HG02798 (cell line): ENCODE data around the gene DNAJC22.
"Not testable (repeated sequence)": the region's sequence is repeated elsewhere in the genome, so short reads cannot be mapped to it uniquely, and the experiment has no call there.

Experiments used
- ATAC-seq: cut with Tn5 transposase; IDR thresholded peaks from one replicate; pipeline ENCODE4 v1.9.1; 2021; ENCODE audit warnings: mild to moderate bottlenecking; ENCODE audit not compliant: unreplicated experiment, poor library complexity

DNAJC22 gene

DNA sequence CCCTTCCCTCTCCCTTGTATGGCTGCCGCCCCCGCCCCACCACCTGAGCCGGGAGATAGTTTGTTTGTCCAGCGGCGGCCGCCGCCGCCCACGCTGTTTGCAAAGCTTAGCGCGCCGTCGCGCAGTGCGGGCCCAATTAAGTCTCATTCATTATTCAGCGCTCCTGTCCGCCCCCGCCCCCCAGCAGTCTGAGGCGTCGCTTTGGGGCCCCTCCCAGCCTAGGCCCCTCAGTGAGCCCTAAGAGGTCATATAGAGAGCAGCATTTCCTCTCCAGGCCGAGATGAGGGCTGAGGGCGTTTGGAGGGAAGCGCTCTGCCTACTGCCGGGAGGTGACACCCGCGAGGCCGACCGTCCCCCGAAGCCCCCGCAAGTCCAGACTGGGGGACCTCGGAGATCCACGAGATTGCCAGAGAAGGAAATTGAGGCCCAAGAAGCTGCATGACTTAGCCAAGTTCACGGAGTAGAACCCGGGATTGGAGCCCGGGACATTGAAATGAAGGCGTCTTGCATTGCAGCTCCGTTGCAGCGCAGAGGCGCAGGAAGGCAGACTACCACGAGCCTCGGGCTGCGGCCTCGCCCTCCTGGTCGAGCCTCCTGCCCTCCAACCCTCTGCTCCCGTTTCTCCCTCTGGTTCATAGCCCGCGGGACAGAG, at the start of gene DNAJC22:
TSS of gene DNAJC22 (plus strand) at position 230 of the 652 bp plus-strand sequence. CDS start 1,985 bp downstream, outside the sequence.
- ATAC-seq: no peak

DNA sequence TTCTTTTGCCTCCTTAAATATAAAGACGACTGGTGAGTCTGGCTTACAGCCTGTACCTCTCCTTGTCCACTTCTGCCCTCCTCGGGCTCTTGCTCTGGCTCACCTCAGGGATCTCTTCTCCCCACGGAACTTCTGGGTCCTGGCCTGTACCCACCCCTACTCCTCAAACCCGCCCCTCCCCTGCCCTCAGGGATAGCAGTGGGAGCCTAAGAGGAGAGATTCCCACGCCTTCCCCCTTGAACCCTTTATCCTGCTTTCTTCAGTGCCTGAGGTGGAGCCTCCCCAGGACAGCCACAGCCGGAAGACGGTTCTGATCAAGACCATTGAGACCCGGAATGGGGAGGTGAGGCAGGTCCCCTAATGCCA, 49.0 kb upstream of the DNAJC22 start:
- ATAC-seq: no peak

DNA sequence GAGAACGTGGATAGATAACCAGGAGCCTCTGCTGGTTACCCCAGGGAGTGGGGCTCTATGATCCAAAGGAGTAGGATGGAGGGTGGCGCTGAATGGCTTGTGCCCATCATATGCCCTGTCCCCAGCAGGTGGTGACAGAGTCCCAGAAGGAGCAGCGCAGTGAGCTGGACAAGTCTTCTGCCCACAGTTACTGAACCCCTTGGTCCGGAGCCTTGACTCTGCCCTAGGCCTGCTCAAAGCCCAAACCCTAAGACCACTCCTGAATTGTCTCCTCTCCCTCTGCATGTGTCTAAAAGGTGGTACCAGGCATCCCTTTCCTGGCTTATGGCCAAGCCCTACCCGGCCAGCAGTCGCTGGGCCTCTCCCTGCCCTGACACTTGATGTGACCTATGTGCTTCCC, 48.5 kb upstream of the DNAJC22 start:
- no peak for ATAC-seq

DNA sequence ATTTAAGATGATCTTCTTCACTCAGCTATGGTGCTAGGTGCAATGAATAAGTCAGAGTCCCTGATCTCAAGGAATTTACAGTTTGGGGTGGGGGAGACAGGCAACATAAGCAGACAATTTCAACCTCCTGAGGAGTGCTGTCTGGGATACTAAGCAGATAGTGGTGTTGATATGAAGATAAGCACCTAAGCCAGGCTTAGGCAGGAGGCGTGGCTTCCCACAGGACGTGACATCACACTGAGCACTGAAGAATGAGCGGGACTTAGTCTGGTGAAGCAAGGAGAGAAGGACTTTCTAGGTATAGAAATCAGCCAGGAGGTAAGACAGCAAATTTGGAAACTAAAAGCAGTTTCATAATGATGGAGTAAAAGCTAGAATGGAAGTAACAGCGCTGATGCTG, 44.9 kb upstream of the DNAJC22 start:
- ATAC-seq: no peak

DNA sequence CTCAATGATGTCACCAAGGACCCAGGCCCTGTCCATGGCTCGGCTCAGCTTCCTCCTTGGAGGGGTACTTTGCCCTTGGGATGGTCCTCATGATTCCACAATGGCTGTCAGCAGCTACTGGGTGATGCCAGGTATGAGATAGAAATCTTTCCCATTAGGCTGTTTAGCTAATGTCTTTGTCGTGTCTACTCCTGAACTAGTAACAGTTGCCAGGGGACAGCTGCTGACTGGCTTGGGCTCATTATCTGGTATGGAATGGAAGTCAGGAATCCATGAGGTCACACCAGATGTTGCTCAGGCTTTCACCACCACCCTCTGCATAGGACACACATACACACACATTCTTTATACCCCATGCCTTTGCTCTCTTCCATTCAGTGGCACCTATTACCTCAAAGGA, 42.5 kb upstream of the DNAJC22 start:
- ATAC-seq: no peak

DNA sequence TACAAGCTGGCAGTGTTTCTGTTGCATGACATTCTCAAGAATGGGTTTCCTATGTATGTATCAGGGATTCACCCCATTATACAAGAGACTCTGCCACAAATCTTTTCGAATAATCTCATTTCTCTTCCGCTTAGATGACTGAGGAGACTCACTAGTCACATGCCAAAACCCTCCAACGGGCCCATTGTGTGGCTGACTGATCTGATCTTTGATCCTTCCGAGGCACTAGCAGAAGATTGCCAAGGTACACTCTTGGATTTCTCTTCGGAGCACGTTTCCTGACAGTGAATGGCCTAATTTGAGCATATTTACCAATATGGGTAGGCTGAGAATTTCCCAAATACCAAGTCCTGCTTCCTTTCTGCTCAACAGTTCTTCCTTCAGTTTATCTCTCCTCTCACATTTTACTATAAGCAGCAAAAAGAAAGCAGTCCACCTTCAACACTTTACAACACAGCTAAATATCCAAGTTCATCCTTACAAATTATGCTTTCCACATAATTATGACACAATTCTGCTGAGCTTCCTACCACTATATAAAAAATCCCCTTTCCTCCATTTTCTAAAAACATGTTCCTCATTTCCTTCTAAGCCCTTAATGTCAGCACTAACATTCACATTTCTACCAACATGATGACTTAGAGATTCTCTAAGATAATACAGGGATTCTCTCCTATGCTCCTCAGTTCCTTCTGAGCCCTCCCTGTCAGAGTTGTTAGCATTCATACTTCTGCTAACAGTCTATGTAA, 40.8 kb upstream of the DNAJC22 start:
- no peak for ATAC-seq

DNA sequence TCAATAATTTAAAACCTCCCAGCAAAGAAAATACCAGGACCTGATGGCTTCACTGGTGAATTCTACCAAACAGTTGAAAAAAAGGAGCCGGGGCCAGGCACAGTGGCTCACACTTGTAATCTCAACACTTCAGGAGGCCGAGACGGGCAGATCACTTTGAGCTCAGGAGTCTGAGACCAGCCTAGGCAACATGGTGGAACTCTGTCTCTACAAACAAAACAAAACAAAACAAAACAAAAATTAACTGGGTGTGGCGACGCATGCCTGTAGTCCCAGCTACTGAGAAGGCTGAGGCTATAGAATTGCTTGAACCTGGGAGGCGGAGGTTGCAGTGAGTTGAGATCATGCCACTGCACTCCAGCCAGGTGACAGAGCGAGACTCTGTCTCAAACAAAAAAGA, 37.3 kb upstream of the DNAJC22 start:
- ATAC-seq: no peak

DNA sequence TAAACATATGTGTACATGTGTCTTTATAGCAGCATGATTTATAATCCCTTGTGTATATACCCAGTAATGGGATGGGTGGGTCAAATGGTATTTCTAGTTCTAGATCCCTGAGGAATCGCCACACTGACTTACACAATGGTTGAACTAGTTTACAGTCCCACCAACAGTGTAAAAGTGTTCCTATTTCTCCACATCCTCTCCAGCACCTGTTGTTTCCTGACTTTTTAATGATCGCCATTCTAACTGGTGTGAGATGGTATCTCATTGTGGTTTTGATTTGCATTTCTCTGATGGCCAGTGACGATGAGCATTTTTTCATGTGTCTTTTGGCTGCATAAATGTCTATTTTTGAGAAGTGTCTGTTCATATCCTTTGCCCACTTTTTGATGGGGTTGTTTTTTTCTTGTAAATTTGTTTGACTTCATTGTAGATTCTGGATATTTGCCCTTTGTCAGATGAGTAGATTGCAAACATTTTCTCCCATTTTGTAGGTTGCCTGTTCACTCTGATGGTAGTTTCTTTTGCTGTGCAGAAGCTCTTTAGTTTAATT, 36.2 kb upstream of the DNAJC22 start:
- ATAC-seq: not testable (repeated sequence)

DNA sequence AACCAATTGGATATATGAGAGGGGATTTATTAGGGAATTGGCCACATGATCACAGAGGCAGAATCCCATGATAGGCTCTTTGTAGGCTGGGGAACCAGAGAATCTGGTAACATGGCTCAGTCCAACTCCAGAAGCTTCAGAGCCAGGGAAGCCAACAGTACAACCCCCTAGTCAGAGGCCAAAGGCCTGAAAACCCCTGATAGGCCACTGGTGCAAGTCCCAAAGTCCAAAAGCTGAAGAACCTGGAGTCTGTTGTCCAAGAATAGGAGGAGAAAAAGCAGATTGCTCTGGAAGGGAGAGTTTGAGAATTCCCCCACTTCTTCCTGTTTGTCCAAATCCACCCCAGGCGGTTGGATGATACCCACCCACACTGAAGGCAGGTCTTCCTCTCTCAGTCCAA, 31.9 kb upstream of the DNAJC22 start:
- ATAC-seq: no peak

DNA sequence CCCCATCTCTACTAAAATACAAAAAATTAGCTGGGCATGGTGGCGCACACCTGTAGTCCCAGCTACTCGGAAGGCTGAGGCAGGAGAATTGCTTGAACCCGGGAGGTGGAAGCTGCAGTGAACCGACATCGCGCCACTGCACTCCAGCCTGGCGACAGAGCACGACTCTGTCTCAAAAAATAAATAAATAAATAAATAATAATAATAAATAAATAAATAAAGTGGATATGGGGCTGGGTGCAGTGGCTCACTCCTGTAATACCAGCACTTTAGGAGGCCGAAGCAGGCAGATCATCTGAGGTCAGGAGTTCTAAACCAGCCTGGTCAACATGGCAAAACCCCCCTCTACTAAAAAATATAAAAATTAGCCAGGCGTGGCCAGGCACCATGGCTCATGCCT, 29.6 kb upstream of the DNAJC22 start:
- ATAC-seq: not testable (repeated sequence)

DNA sequence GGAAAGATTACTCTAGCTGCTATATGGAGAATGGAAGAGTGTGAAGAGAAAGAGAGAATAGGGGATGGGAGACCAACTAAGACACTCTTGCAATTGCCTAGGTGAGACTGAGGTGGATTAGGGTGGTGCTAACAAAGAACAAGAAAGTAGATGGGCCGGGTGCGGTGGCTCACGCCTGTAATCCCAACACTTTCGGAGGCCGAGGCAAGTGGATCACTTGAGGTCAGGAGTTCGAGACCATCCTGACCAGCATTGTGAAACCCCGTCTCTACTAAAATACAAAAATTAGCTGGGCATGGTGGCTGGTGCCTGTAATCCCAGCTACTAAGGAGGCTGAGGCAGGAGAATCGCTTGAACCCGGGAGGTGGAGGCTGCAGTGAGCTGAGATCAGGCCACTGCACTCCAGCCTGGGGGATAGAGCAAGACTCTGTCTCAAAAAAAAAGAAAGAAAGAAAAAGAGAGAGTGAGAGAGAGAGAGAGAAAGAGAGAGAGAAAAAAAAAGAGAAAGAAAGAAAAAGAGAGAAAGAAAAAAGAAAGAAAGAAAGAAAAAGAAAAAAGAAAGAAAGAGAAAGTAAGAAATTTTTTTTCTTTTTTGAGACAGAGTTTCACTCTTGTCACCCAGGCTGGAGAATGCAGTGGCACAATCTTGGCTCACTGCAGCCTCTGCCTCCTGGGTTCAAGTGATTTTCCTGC, 26.1 kb upstream of the DNAJC22 start:
- not testable (repeated sequence) for ATAC-seq

DNA sequence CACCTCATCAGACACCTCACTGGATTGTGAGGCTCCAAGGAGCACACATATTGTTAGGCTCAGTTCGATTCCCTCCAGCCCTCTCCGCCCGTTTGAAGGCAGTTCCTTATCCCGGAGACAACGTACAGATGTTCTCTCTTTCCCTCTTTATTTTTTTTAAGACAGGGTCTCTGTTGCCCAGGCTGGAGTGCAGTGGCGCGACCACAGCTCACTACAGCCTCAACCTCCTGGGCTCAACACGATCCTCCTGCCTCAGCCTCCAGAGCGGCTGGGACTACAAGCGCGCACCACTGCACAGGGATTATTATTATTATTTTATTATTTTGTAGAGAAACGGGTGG, 24.4 kb upstream of the DNAJC22 start:
- no peak for ATAC-seq

DNA sequence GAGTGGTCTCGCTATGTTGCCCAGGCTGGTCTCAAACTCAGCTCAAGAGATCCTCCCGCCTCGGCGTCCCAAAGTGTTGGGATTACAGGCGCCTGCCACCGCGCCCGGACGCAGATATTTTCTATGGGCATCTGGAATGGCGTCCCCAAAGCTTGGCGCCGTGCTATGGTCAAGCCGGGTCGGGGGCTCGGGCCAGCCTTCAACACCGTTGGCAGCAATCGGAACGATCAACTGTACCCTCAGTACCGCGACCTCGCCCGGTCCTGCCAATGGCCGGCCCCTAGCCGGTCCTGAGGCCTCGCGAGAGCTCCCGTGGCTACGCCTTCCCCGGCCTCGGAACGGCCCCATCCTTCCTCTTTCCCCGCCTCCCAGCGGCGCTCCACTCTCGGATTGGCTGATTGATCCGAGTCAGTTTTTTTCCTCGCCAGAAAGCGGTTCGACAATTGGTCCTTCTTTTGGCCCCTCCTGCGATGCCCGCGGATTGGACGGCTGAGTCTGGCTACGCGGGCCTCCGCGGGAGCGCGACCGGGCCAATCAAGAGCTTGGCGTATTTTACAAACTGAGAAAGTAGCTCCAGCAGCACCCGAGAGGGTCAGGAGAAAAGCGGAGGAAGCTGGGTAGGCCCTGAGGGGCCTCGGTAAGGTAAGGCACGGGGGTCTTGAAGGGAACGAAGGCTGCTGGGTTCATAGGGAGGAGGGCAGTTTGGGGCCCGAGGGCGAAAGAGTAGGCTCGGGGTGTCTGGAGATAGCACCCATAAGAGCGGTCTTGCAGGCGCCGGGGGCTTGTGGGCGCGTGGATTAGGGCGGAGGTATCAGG, 23.8 kb upstream of the DNAJC22 start, which contains the start of gene TROAP:
TSS of gene TROAP (plus strand) at position 548 of the 816 bp plus-strand sequence. CDS start 354 bp downstream, outside the sequence.
- ATAC-seq: peak; percentile 99

DNA sequence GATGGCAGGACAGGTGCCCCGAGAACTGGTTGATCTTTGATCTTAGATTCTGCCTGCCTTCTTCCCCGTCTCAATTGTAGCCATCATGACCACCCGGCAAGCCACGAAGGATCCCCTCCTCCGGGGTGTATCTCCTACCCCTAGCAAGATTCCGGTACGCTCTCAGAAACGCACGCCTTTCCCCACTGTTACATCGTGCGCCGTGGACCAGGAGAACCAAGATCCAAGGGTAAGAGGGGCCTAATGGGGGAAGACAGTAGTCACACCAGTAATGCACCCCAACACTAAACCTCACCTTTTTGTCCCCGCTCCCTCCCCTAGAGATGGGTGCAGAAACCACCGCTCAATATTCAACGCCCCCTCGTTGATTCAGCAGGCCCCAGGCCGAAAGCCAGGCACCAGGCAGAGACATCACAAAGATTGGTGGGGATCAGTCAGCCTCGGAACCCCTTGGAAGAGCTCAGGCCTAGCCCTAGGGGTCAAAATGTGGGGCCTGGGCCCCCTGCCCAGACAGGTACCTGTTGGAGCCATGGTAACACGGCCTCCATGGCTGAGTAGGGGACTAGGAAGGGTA, 23.1 kb upstream of the DNAJC22 start:
- ATAC-seq: no peak

DNA sequence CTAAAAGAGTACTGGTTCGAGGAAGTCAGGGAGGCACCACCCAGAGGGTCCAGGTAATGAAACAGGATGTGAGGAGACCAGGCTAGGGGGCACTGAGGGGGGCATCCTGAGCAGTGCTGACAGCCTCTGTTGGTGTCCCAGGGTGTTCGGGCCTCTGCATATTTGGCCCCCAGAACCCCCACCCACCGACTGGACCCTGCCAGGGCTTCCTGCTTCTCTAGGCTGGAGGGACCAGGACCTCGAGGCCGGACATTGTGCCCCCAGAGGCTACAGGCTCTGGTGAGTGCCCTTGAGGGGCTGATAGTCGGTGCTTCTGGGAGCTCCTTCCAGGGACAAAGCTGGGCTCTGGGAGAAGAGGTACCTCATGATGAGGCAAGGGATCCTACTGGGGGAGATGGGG, 21.1 kb upstream of the DNAJC22 start:
- ATAC-seq: no peak

DNA sequence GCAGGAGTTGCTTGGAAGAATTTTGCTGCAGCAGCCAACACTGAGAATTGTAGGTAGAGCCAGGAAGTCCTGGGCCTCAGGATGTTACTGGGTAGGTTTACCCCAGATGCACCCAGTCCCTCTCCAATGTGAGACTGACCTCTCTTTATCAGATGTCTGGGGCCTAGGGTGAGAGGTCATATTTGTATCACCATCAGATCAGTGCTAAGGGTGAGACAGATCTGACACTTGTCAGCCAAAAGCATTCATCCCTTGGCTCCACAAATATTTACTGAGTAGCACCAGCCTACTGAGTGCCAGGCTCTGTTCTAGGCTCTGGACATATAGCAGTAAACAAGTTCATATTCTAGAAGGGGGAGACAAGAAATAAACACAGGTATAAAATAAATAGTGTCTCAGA, 19.3 kb upstream of the DNAJC22 start:
- no peak for ATAC-seq

DNA sequence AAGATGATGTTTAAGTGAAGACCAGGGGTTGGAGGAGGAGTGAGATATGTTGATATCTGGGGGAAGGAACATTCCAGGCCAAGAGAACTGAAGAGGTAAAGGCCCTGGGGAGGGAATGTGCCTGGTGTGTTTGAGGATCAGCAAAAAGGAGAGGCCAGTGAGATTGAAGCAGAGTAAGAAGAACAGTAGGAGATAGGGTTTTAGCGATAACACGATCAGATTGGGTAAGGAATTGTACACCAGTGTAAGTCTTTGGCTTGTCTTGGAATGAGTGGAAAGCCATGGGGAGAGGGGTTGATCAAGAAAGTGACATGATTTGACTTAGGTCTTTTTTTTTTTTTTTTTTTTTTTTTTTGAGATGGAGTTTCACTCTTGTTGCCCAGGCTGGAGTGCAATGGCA, 18.8 kb upstream of the DNAJC22 start:
- no peak for ATAC-seq

DNA sequence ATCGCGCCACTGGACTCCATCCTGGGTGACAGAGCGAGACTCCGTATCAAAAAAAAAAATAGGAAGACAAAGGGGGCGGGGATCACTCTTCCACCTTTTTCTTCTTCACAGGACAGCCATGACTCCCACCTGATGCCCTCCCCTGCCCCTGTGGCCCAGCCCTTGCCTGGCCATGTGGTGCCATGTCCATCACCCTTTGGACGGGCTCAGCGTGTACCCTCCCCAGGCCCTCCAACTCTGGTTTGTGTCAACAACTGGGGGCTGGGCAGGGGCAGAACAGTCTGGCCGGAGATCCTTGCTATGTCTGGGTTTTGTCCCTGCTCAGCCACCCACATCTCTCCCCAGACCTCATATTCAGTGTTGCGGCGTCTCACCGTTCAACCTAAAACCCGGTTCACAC, 17.9 kb upstream of the DNAJC22 start:
- ATAC-seq: no peak

DNA sequence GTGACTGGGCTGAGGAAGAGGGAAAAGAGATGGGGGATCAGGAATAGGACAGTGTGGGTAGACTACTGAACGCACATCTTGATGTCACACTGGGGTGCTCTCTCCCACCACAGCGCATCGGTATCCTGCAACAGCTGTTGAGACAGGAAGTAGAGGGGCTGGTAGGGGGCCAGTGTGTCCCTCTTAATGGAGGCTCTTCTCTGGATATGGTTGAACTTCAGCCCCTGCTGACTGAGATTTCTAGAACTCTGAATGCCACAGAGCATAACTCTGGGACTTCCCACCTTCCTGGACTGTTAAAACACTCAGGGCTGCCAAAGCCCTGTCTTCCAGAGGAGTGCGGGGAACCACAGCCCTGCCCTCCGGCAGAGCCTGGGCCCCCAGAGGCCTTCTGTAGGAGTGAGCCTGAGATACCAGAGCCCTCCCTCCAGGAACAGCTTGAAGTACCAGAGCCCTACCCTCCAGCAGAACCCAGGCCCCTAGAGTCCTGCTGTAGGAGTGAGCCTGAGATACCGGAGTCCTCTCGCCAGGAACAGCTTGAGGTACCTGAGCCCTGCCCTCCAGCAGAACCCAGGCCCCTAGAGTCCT, 16.6 kb upstream of the DNAJC22 start:
- ATAC-seq: no peak
